ENCODE results near the gene SMARCA2. TPM values are rescaled to one million over a fixed set of nuclear protein-coding genes. Genes with fewer than 3 reads are reported as not detected.
A peak's percentile ranks its signal among the peaks of the same experiment; 100 is the strongest.

The SMARCA2 gene
- total RNA-seq, 1 donor from 2014 or later, result 198 TPM

- ATAC-seq, result peak; percentile 78
- intact Hi-C loops (cut with DNase I), result no loop called here
- DNase-seq (ENCODE audit: low spot score), result peak; percentile 60
These were observed 142.3 kb downstream of the SMARCA2 start for GRCh38 chr9:2157277-2158110.

GRCh38 chr9:2158111-2158610 lies 143.0 kb downstream of the SMARCA2 start:
- ATAC-seq, result peak; percentile 69
- DNase-seq (ENCODE audit: low spot score), result peak; percentile 70
- intact Hi-C loops (cut with DNase I), result no loop called here

GRCh38 chr9:2158766-2159430 lies 143.8 kb downstream of the SMARCA2 start:
- ATAC-seq, result no peak
- DNase-seq (ENCODE audit: low spot score), result no peak
- intact Hi-C loops (cut with DNase I), result no loop called here

- DNase-seq (ENCODE audit: low spot score) (no peak), ATAC-seq (peak; percentile 25)
- intact Hi-C loops (cut with DNase I), result no loop called here
These were observed 144.6 kb downstream of the SMARCA2 start for GRCh38 chr9:2159521-2160454.

- DNase-seq (ENCODE audit: low spot score) (no peak), ATAC-seq (no peak)
- intact Hi-C loops (cut with DNase I), result no loop called here
These were observed 146.5 kb downstream of the SMARCA2 start for GRCh38 chr9:2161661-2162060.

GRCh38 chr9:2163231-2163885 lies 148.2 kb downstream of the SMARCA2 start:
- DNase-seq (ENCODE audit: low spot score) (no peak), ATAC-seq (no peak)
- intact Hi-C loops (cut with DNase I), result no loop called here

GRCh38 chr9:2164268-2164667 lies 149.1 kb downstream of the SMARCA2 start:
- DNase-seq (ENCODE audit: low spot score), result no peak
- no peak for ATAC-seq
- intact Hi-C loops (cut with DNase I), result no loop called here

- intact Hi-C loops (cut with DNase I), result no loop called here
- no peak for DNase-seq (ENCODE audit: low spot score)
- ATAC-seq, result no peak
These were observed 151.1 kb downstream of the SMARCA2 start for GRCh38 chr9:2166203-2166602.

GRCh38 chr9:2169035-2169434 lies 153.9 kb downstream of the SMARCA2 start:
- intact Hi-C loops (cut with DNase I), result no loop called here
- no peak for DNase-seq (ENCODE audit: low spot score)
- no peak for ATAC-seq

- ATAC-seq, result no peak
- no peak for DNase-seq (ENCODE audit: low spot score)
- intact Hi-C loops (cut with DNase I), result no loop called here
These were observed 155.6 kb downstream of the SMARCA2 start for GRCh38 chr9:2170722-2171121.

GRCh38 chr9:2173170-2173569 lies 158.0 kb downstream of the SMARCA2 start:
- intact Hi-C loops (cut with DNase I), result no loop called here
- DNase-seq (ENCODE audit: low spot score) (no peak), ATAC-seq (no peak)

- ATAC-seq (no peak), DNase-seq (ENCODE audit: low spot score) (no peak)
- intact Hi-C loops (cut with DNase I), result no loop called here
These were observed 158.7 kb downstream of the SMARCA2 start for GRCh38 chr9:2173861-2174260.

- DNase-seq (ENCODE audit: low spot score) (no peak), ATAC-seq (no peak)
- intact Hi-C loops (cut with DNase I), result no loop called here
These were observed 159.2 kb downstream of the SMARCA2 start for GRCh38 chr9:2174306-2174705.

- ATAC-seq, result no peak
- DNase-seq (ENCODE audit: low spot score), result no peak
- intact Hi-C loops (cut with DNase I), result no loop called here
These were observed 159.8 kb downstream of the SMARCA2 start for GRCh38 chr9:2174911-2175310.

- DNase-seq (ENCODE audit: low spot score), result no peak
- no peak for ATAC-seq
- intact Hi-C loops (cut with DNase I), result no loop called here
These were observed 162.0 kb downstream of the SMARCA2 start for GRCh38 chr9:2177121-2177520.

GRCh38 chr9:2178034-2178734 lies 163.0 kb downstream of the SMARCA2 start:
- no peak for DNase-seq (ENCODE audit: low spot score)
- ATAC-seq, result no peak
- intact Hi-C loops (cut with DNase I), result no loop called here

GRCh38 chr9:2179567-2179966 lies 164.4 kb downstream of the SMARCA2 start:
- DNase-seq (ENCODE audit: low spot score) (no peak), ATAC-seq (no peak)
- intact Hi-C loops (cut with DNase I), result no loop called here

GRCh38 chr9:2180154-2180553 lies 165.0 kb downstream of the SMARCA2 start:
- DNase-seq (ENCODE audit: low spot score) (no peak), ATAC-seq (no peak)
- intact Hi-C loops (cut with DNase I), result no loop called here

All from sciatic nerve (tissue), 2 donors.